B cell (primary cell): ENCODE results near the gene BMP5. TPM values are rescaled to one million over a fixed set of nuclear protein-coding genes. Genes with fewer than 3 reads are reported as not detected.

Experiments
- ATAC-seq: fragments of 200-7000 bp; cut with Tn5 transposase; one replicate; pipeline ENCODE4 v1.10.0; 2021; ENCODE audit warnings: low read depth, mild to moderate bottlenecking, moderate number of reproducible peaks, moderate library complexity
- CTCF ChIA-PET: fragments of 350-600 bp; sonication (Branson Sonifier 250); formaldehyde crosslinking; loops from one replicate; lab custom pipeline; 2021; ENCODE audit warnings: antibody characterized with exemption, inconsistent platforms; lab: Charles Lee
- POLR2A ChIA-PET: fragments of 350-600 bp; sonication (Branson Sonifier 250); formaldehyde crosslinking; loops from one replicate; lab custom pipeline; 2021; ENCODE audit warnings: antibody characterized with exemption; lab: Charles Lee
- DNase-seq: peaks from one replicate; pipeline ENCODE4 v3.0.0; 2013
- H2AFZ ChIP-seq: 2 replicates; pipeline ENCODE4 v1.6.1; 2012; ENCODE audit warnings: mild to moderate bottlenecking, low read depth, low read length; ENCODE audit not compliant: insufficient read depth, poor library complexity, severe bottlenecking
- H3K27ac ChIP-seq, 2 donors: 1 replicate in 1 of 2; 2 replicates in 1 of 2; pipeline ENCODE4 v1.5.1; 2012 to 2013; ENCODE audit warnings: low read length in 2 of 2, mild to moderate bottlenecking in 2 of 2, moderate library complexity in 1 of 2
- H3K27me3 ChIP-seq, 4 experiments: fragments of 200-600 bp in 1 of 4; sonication (generic) in 1 of 4; replicated peaks in 1 of 4; 1 replicate in 2 of 4; 2 replicates in 2 of 4; pipeline versions ENCODE4 v1.6.1 to v1.7.0; 2013 to 2016; ENCODE audit warnings: low read length in 3 of 4, mild to moderate bottlenecking in 2 of 4, mixed read lengths in 1 of 4, moderate library complexity in 1 of 4; ENCODE audit not compliant: insufficient read depth in 4 of 4, control insufficient read depth in 3 of 4; ENCODE audit errors: control extremely low read depth in 1 of 4
- H3K36me3 ChIP-seq, 2 experiments: replicated peaks in 1 of 2; 1 replicate in 1 of 2; 2 replicates in 1 of 2; pipeline versions ENCODE4 v1.6.1 to v1.7.1; 2013; ENCODE audit warnings: low read length in 1 of 2; ENCODE audit not compliant: insufficient read depth in 2 of 2, control insufficient read depth in 1 of 2; ENCODE audit errors: control extremely low read depth in 1 of 2, extremely low read depth in 1 of 2
- H3K4me1 ChIP-seq, 2 donors: fragments of 200-600 bp in 1 of 2; sonication (generic) in 1 of 2; 1 replicate in 1 of 2; 2 replicates in 1 of 2; pipeline versions ENCODE4 v1.5.1 to v1.6.1; 2013 to 2017; ENCODE audit warnings: low read length in 2 of 2; ENCODE audit not compliant: control insufficient read depth in 2 of 2, insufficient read depth in 2 of 2
- H3K4me2 ChIP-seq: replicated peaks from 2 replicates; pipeline ENCODE3; 2012; ENCODE audit warnings: mild to moderate bottlenecking, low read depth, low read length; ENCODE audit not compliant: poor library complexity, severe bottlenecking
- H3K4me3 ChIP-seq, 5 experiments: fragments of 200-600 bp in 1 of 5; sonication (generic) in 1 of 5; 1 replicate in 3 of 5; 2 replicates in 2 of 5; pipeline versions ENCODE4 v1.5.1 to v1.7.0; 2011 to 2016; ENCODE audit warnings: low read length in 4 of 5, mild to moderate bottlenecking in 4 of 5, low read depth in 2 of 5, control low read depth in 1 of 5, moderate library complexity in 1 of 5; ENCODE audit not compliant: insufficient read depth in 1 of 5; ENCODE audit errors: control extremely low read depth in 1 of 5, extremely low read depth in 1 of 5
- H3K79me2 ChIP-seq: fragments of 200-600 bp; sonication (generic); one replicate; pipeline ENCODE4 v1.6.0; 2016; ENCODE audit warnings: low read length; ENCODE audit not compliant: control insufficient read depth, insufficient read depth
- H3K9ac ChIP-seq: fragments of 200-600 bp; sonication (generic); 2 replicates; pipeline ENCODE4 v1.6.1; 2017; ENCODE audit warnings: mild to moderate bottlenecking, low read length, moderate library complexity
- H3K9me3 ChIP-seq, 3 donors: one replicate each; pipeline versions ENCODE4 v1.6.1 to v1.7.1; 2013; ENCODE audit warnings: low read length in 2 of 3; ENCODE audit not compliant: control insufficient read depth in 2 of 3, insufficient read depth in 1 of 3; ENCODE audit errors: control extremely low read depth in 1 of 3
- H4K20me1 ChIP-seq: 2 replicates; pipeline ENCODE4 v1.6.0; 2012; ENCODE audit warnings: mild to moderate bottlenecking, low read length; ENCODE audit not compliant: insufficient read depth, control insufficient read depth, poor library complexity, severe bottlenecking
- H3K27ac Mint-ChIP-seq: one replicate; pipeline ENCODE4 v1.8.0; 2021; ENCODE audit warnings: mixed read lengths
- H3K27me3 Mint-ChIP-seq: one replicate; pipeline ENCODE4 v1.8.0; 2021; ENCODE audit warnings: mixed read lengths
- H3K4me1 Mint-ChIP-seq: one replicate; pipeline ENCODE4 v1.8.0; 2021; ENCODE audit warnings: mixed read lengths
- H3K4me3 Mint-ChIP-seq: one replicate; pipeline ENCODE4 v1.8.0; 2021; ENCODE audit warnings: mixed read lengths
- H3K9me3 Mint-ChIP-seq: one replicate; pipeline ENCODE4 v1.8.0; 2022; ENCODE audit warnings: mixed read lengths; ENCODE audit not compliant: insufficient read depth
- EZH2 ChIP-seq: IDR thresholded peaks from 2 replicates; pipeline ENCODE4 v1.6.1; 2012; ENCODE audit warnings: borderline replicate concordance, low read depth, mild to moderate bottlenecking, moderate library complexity, low read length; ENCODE audit not compliant: insufficient read depth, poor library complexity, severe bottlenecking
- WGBS: methylation state at CpG from one replicate; pipeline ENCODE4 v1.1.5; 2013; ENCODE audit warnings: missing lambda C conversion rate; ENCODE audit not compliant: insufficient coverage; 5-methylcytosine and 5-hydroxymethylcytosine counted together
- intact Hi-C: fragments of 100-400 bp; cut with micrococcal nuclease; formaldehyde crosslinking; loops from one replicate; pipeline ENCODE4 v1.10.0; 2022
- polyA plus RNA-seq: library from polyadenylated mRNA; depleted of rRNA; stranded (reverse); fragments of >200 nt; gene quantifications from 2 replicates; pipeline ENCODE4 v1.2.3, GENCODE V29; 2012
- total RNA-seq, 2 donors: library from RNA; stranded (reverse); fragments of 120-200 nt in 1 of 2; gene quantifications; 1 replicate in 1 of 2; 2 replicates in 1 of 2; pipeline versions ENCODE4 v1.2.3 to v1.2.4, GENCODE V29; 2013 to 2022
- TF ChIP-seq, protein P1 (sequence below): fragments of 200-600 bp; IDR thresholded peaks from one replicate; pipeline ENCODE4 v1.8.0; 2022; ENCODE audit warnings: antibody characterized with exemption, mild to moderate bottlenecking

The BMP5 gene
- total and polyA plus RNA-seq, 2 donors (not counting 1 experiment from before 2014, with no cell fraction given) = not detected

DNA sequence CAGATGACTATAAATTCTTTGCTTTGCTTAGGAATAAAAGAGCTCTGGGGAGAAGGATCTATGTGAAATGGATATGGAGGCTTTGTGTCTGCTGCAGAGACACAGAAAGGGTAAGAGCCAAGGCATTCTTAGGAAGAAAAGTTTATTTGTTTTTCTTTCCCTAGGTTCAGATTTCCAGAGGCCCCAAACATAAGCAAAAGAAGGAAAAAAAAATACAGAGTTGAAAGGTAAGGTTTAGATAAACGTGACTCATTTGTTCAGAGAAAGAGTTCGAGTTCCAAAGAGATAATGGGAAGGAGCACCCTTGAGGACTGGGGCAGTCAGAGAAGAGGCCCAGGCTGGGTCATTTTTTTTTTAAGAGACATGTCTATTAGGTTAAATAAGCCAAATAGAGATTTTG, 27.4 kb upstream of the BMP5 start:
- ATAC-seq = no peak
- TF ChIP-seq, protein P1, sequence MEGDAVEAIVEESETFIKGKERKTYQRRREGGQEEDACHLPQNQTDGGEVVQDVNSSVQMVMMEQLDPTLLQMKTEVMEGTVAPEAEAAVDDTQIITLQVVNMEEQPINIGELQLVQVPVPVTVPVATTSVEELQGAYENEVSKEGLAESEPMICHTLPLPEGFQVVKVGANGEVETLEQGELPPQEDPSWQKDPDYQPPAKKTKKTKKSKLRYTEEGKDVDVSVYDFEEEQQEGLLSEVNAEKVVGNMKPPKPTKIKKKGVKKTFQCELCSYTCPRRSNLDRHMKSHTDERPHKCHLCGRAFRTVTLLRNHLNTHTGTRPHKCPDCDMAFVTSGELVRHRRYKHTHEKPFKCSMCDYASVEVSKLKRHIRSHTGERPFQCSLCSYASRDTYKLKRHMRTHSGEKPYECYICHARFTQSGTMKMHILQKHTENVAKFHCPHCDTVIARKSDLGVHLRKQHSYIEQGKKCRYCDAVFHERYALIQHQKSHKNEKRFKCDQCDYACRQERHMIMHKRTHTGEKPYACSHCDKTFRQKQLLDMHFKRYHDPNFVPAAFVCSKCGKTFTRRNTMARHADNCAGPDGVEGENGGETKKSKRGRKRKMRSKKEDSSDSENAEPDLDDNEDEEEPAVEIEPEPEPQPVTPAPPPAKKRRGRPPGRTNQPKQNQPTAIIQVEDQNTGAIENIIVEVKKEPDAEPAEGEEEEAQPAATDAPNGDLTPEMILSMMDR = no peak
- no peak for TF ChIP-seq EZH2
- Histone ChIP-seq H3K4me1 (no peaks in the 10 kb centered on the region), H3K79me2 (no peaks in the 10 kb centered on the region), H3K4me3 (no peak overlapping the region), H3K4me2 (no peak overlapping the region), H3K9me3 (peaks cover 0 to 3% (median 0%) of the 10 kb centered on the region in 3 donors), H2AFZ (no peak overlapping the region), H3K27ac (no peak overlapping the region), H3K9ac (no peak overlapping the region), H4K20me1 (no peaks in the 10 kb centered on the region), H3K27me3 (no peaks in the 10 kb centered on the region), H3K36me3 (no peaks in the 10 kb centered on the region)
- Mint-ChIP-seq H3K4me3 (no peak overlapping the region), H3K4me1 (no peaks in the 10 kb centered on the region), H3K9me3 (peaks cover 3% of the 10 kb centered on the region), H3K27ac (no peak overlapping the region), H3K27me3 (no peaks in the 10 kb centered on the region)
- POLR2A ChIA-PET = no interaction called here
- no peak for DNase-seq
- 72% methylated on average over 2 of the region's 2 CpGs for WGBS
- intact Hi-C loops = no loop called here
- CTCF ChIA-PET = no interaction called here

DNA sequence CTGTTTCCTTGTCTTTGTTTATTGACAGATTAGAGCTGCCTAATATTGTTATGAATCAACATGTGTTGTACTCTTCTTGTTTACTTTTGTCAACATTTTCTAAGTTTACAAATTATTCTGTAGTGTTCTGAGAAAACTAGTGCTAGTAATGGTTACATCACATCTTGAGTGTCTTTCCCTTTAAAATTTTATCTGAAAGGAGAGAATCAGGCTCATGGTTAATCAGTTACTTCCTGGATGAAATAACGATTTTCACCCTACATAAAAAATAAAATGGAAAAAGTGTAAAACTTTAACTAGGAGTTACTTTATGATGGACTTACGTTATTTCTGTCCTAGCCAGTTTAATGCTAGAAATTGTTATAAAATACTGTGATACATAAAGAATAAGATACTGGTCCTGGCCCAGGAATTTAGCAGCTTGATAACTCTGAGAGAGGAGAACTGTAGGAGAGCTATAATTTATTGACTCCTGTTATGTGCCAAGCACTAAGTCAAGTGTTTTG, 26.4 kb upstream of the BMP5 start:
- intact Hi-C loops = no loop called here
- Histone ChIP-seq H3K27me3 (no peaks in the 10 kb centered on the region), H2AFZ (no peak overlapping the region), H3K27ac (no peak overlapping the region), H3K4me3 (no peak overlapping the region), H3K79me2 (no peaks in the 10 kb centered on the region), H3K4me1 (no peaks in the 10 kb centered on the region), H3K4me2 (no peak overlapping the region), H3K9me3 (peaks cover 0 to 3% (median 0%) of the 10 kb centered on the region in 3 donors), H4K20me1 (no peaks in the 10 kb centered on the region), H3K36me3 (no peaks in the 10 kb centered on the region), H3K9ac (no peak overlapping the region)
- Mint-ChIP-seq H3K27ac (no peak overlapping the region), H3K4me1 (no peaks in the 10 kb centered on the region), H3K9me3 (peaks cover 4% of the 10 kb centered on the region), H3K27me3 (no peaks in the 10 kb centered on the region), H3K4me3 (no peak overlapping the region)
- ATAC-seq = no peak
- no CpG with 5 or more reads among the region's 2 CpGs for WGBS
- TF ChIP-seq, protein P1 = no peak
- no peak for TF ChIP-seq EZH2
- CTCF ChIA-PET = no interaction called here
- DNase-seq = no peak
- POLR2A ChIA-PET = no interaction called here
